Measurements from ENCODE around the gene CD244.
"Not testable (repeated sequence)": the region's sequence is repeated elsewhere in the genome, so short reads cannot be mapped to it uniquely, and the experiment has no call there.

Gene CD244

GRCh38 chr1:160862203-160863060, at the start of gene CD244:
CD244 (minus strand) TSS chr1:160862887; CDS start chr1:160862677, 210 bp downstream.
- no peak for DNase-seq

GRCh38 chr1:160911925-160912324, 49.2 kb upstream of the CD244 start:
- DNase-seq, result no peak

- DNase-seq, result no peak
These were observed 48.8 kb upstream of the CD244 start for GRCh38 chr1:160911441-160911840.

- DNase-seq, result no peak
These were observed 47.6 kb upstream of the CD244 start for GRCh38 chr1:160910170-160910750.

GRCh38 chr1:160907976-160908375, 45.3 kb upstream of the CD244 start:
- DNase-seq, result no peak

- no peak for DNase-seq
These were observed 42.9 kb upstream of the CD244 start for GRCh38 chr1:160905617-160905989.

GRCh38 chr1:160904783-160905616, 42.3 kb upstream of the CD244 start:
- no peak for DNase-seq

GRCh38 chr1:160902251-160902650, 39.6 kb upstream of the CD244 start:
- DNase-seq, result not testable (repeated sequence)

GRCh38 chr1:160901768-160902167, 39.1 kb upstream of the CD244 start:
- no peak for DNase-seq

- DNase-seq, result not testable (repeated sequence)
These were observed 38.0 kb upstream of the CD244 start for GRCh38 chr1:160900683-160901082.

- DNase-seq, result not testable (repeated sequence)
These were observed 31.9 kb upstream of the CD244 start for GRCh38 chr1:160894368-160895135.

GRCh38 chr1:160891474-160891873, 28.8 kb upstream of the CD244 start:
- DNase-seq, result no peak

- no peak for DNase-seq
These were observed 26.2 kb upstream of the CD244 start for GRCh38 chr1:160888926-160889325.

GRCh38 chr1:160887071-160887470, 24.4 kb upstream of the CD244 start:
- DNase-seq, result no peak

GRCh38 chr1:160885042-160885441, 22.4 kb upstream of the CD244 start, which contains the start of gene ITLN1:
ITLN1 (minus strand) TSS chr1:160885180; CDS start chr1:160884877, 303 bp downstream.
- no peak for DNase-seq

GRCh38 chr1:160884579-160884978, 21.9 kb upstream of the CD244 start:
- DNase-seq, result no peak

GRCh38 chr1:160883581-160884513, 21.2 kb upstream of the CD244 start:
- no peak for DNase-seq

- DNase-seq, result no peak
These were observed 19.9 kb upstream of the CD244 start for GRCh38 chr1:160882582-160882981.

GRCh38 chr1:160881264-160881663, 18.6 kb upstream of the CD244 start:
- not testable (repeated sequence) for DNase-seq

GRCh38 chr1:160880216-160880615, 17.5 kb upstream of the CD244 start:
- DNase-seq, result no peak

- no peak for DNase-seq
These were observed 16.4 kb upstream of the CD244 start for GRCh38 chr1:160879056-160879455.
